B cell (primary cell): ENCODE measurements around the gene CHST3. TPM values are rescaled to one million over a fixed set of nuclear protein-coding genes. Genes with fewer than 3 reads are reported as not detected.
"Not testable (repeated sequence)": the region's sequence is repeated elsewhere in the genome, so short reads cannot be mapped to it uniquely, and the experiment has no call there.

Source experiments
- ATAC-seq: fragments of 200-7000 bp; cut with Tn5 transposase; one replicate; pipeline ENCODE4 v1.10.0; 2021; ENCODE audit warnings: low read depth, mild to moderate bottlenecking, moderate number of reproducible peaks, moderate library complexity
- CTCF ChIA-PET: fragments of 350-600 bp; sonication (Branson Sonifier 250); formaldehyde crosslinking; loops from one replicate; lab custom pipeline; 2021; ENCODE audit warnings: antibody characterized with exemption, inconsistent platforms; lab: Charles Lee
- POLR2A ChIA-PET: fragments of 350-600 bp; sonication (Branson Sonifier 250); formaldehyde crosslinking; loops from one replicate; lab custom pipeline; 2021; ENCODE audit warnings: antibody characterized with exemption; lab: Charles Lee
- DNase-seq: peaks from one replicate; pipeline ENCODE4 v3.0.0; 2013
- H2AFZ ChIP-seq: 2 replicates; pipeline ENCODE4 v1.6.1; 2012; ENCODE audit warnings: mild to moderate bottlenecking, low read depth, low read length; ENCODE audit not compliant: insufficient read depth, poor library complexity, severe bottlenecking
- H3K27ac ChIP-seq, 2 donors: 1 replicate in 1 of 2; 2 replicates in 1 of 2; pipeline ENCODE4 v1.5.1; 2012 to 2013; ENCODE audit warnings: low read length in 2 of 2, mild to moderate bottlenecking in 2 of 2, moderate library complexity in 1 of 2
- H3K27me3 ChIP-seq, 4 experiments: fragments of 200-600 bp in 1 of 4; sonication (generic) in 1 of 4; replicated peaks in 1 of 4; 1 replicate in 2 of 4; 2 replicates in 2 of 4; pipeline versions ENCODE4 v1.6.1 to v1.7.0; 2013 to 2016; ENCODE audit warnings: low read length in 3 of 4, mild to moderate bottlenecking in 2 of 4, mixed read lengths in 1 of 4, moderate library complexity in 1 of 4; ENCODE audit not compliant: insufficient read depth in 4 of 4, control insufficient read depth in 3 of 4; ENCODE audit errors: control extremely low read depth in 1 of 4
- H3K36me3 ChIP-seq, 2 experiments: replicated peaks in 1 of 2; 1 replicate in 1 of 2; 2 replicates in 1 of 2; pipeline versions ENCODE4 v1.6.1 to v1.7.1; 2013; ENCODE audit warnings: low read length in 1 of 2; ENCODE audit not compliant: insufficient read depth in 2 of 2, control insufficient read depth in 1 of 2; ENCODE audit errors: control extremely low read depth in 1 of 2, extremely low read depth in 1 of 2
- H3K4me1 ChIP-seq, 2 donors: fragments of 200-600 bp in 1 of 2; sonication (generic) in 1 of 2; 1 replicate in 1 of 2; 2 replicates in 1 of 2; pipeline versions ENCODE4 v1.5.1 to v1.6.1; 2013 to 2017; ENCODE audit warnings: low read length in 2 of 2; ENCODE audit not compliant: control insufficient read depth in 2 of 2, insufficient read depth in 2 of 2
- H3K4me2 ChIP-seq: replicated peaks from 2 replicates; pipeline ENCODE3; 2012; ENCODE audit warnings: mild to moderate bottlenecking, low read depth, low read length; ENCODE audit not compliant: poor library complexity, severe bottlenecking
- H3K4me3 ChIP-seq, 5 experiments: fragments of 200-600 bp in 1 of 5; sonication (generic) in 1 of 5; 1 replicate in 3 of 5; 2 replicates in 2 of 5; pipeline versions ENCODE4 v1.5.1 to v1.7.0; 2011 to 2016; ENCODE audit warnings: low read length in 4 of 5, mild to moderate bottlenecking in 4 of 5, low read depth in 2 of 5, control low read depth in 1 of 5, moderate library complexity in 1 of 5; ENCODE audit not compliant: insufficient read depth in 1 of 5; ENCODE audit errors: control extremely low read depth in 1 of 5, extremely low read depth in 1 of 5
- H3K79me2 ChIP-seq: fragments of 200-600 bp; sonication (generic); one replicate; pipeline ENCODE4 v1.6.0; 2016; ENCODE audit warnings: low read length; ENCODE audit not compliant: control insufficient read depth, insufficient read depth
- H3K9ac ChIP-seq: fragments of 200-600 bp; sonication (generic); 2 replicates; pipeline ENCODE4 v1.6.1; 2017; ENCODE audit warnings: mild to moderate bottlenecking, low read length, moderate library complexity
- H3K9me3 ChIP-seq, 3 donors: one replicate each; pipeline versions ENCODE4 v1.6.1 to v1.7.1; 2013; ENCODE audit warnings: low read length in 2 of 3; ENCODE audit not compliant: control insufficient read depth in 2 of 3, insufficient read depth in 1 of 3; ENCODE audit errors: control extremely low read depth in 1 of 3
- H4K20me1 ChIP-seq: 2 replicates; pipeline ENCODE4 v1.6.0; 2012; ENCODE audit warnings: mild to moderate bottlenecking, low read length; ENCODE audit not compliant: insufficient read depth, control insufficient read depth, poor library complexity, severe bottlenecking
- H3K27ac Mint-ChIP-seq: one replicate; pipeline ENCODE4 v1.8.0; 2021; ENCODE audit warnings: mixed read lengths
- H3K27me3 Mint-ChIP-seq: one replicate; pipeline ENCODE4 v1.8.0; 2021; ENCODE audit warnings: mixed read lengths
- H3K4me1 Mint-ChIP-seq: one replicate; pipeline ENCODE4 v1.8.0; 2021; ENCODE audit warnings: mixed read lengths
- H3K4me3 Mint-ChIP-seq: one replicate; pipeline ENCODE4 v1.8.0; 2021; ENCODE audit warnings: mixed read lengths
- H3K9me3 Mint-ChIP-seq: one replicate; pipeline ENCODE4 v1.8.0; 2022; ENCODE audit warnings: mixed read lengths; ENCODE audit not compliant: insufficient read depth
- CTCF ChIP-seq: fragments of 200-600 bp; IDR thresholded peaks from one replicate; pipeline ENCODE4 v1.8.0; 2022; ENCODE audit warnings: antibody characterized with exemption, mild to moderate bottlenecking
- EZH2 ChIP-seq: IDR thresholded peaks from 2 replicates; pipeline ENCODE4 v1.6.1; 2012; ENCODE audit warnings: borderline replicate concordance, low read depth, mild to moderate bottlenecking, moderate library complexity, low read length; ENCODE audit not compliant: insufficient read depth, poor library complexity, severe bottlenecking
- WGBS: methylation state at CpG from one replicate; pipeline ENCODE4 v1.1.5; 2013; ENCODE audit warnings: missing lambda C conversion rate; ENCODE audit not compliant: insufficient coverage; 5-methylcytosine and 5-hydroxymethylcytosine counted together
- intact Hi-C: fragments of 100-400 bp; cut with micrococcal nuclease; formaldehyde crosslinking; loops from one replicate; pipeline ENCODE4 v1.10.0; 2022
- polyA plus RNA-seq: library from polyadenylated mRNA; depleted of rRNA; stranded (reverse); fragments of >200 nt; gene quantifications from 2 replicates; pipeline ENCODE4 v1.2.3, GENCODE V29; 2012
- total RNA-seq, 2 donors: library from RNA; stranded (reverse); fragments of 120-200 nt in 1 of 2; gene quantifications; 1 replicate in 1 of 2; 2 replicates in 1 of 2; pipeline versions ENCODE4 v1.2.3 to v1.2.4, GENCODE V29; 2013 to 2022

Gene CHST3
- total and polyA plus RNA-seq, 2 donors (not counting 1 experiment from before 2014, with no cell fraction given), result 0.01 TPM; not detected in 1

- intact Hi-C loops, result no loop called here
- POLR2A ChIA-PET, result no interaction called here
These were observed 47.4 kb upstream of the CHST3 start for GRCh38 chr10:71916827-71917226.

GRCh38 chr10:71918992-71919391 is 45.2 kb upstream of the CHST3 start:
- intact Hi-C loops, result no loop called here
- no peak overlapping the region for H3K4me2 ChIP-seq
- peaks cover 2 to 15% (median 13%) of the 10 kb centered on the region in 3 donors for H3K9me3 ChIP-seq
- POLR2A ChIA-PET, result no interaction called here
- 89% methylated on average over 2 of the region's 7 CpGs for WGBS
- no peak overlapping the region for H3K27ac ChIP-seq
- H3K9me3 Mint-ChIP-seq, result peaks cover 6% of the 10 kb centered on the region
- peaks cover 18% of the 10 kb centered on the region for H3K27me3 Mint-ChIP-seq
- CTCF ChIA-PET, result interaction anchor here (0.7 kb wide), 1 partner anchor 775 kb away, joined by 3 read pairs; no protein-coding TSS in a partner anchor
- H3K36me3 ChIP-seq, result no peaks in the 10 kb centered on the region
- no peak overlapping the region for H3K4me3 Mint-ChIP-seq
- ATAC-seq (no peak), DNase-seq (no peak)
- no peak overlapping the region for H3K27ac Mint-ChIP-seq
- no peak overlapping the region for H3K9ac ChIP-seq
- H2AFZ ChIP-seq, result no peak overlapping the region
- H3K4me1 ChIP-seq, result no peaks in the 10 kb centered on the region
- H3K4me3 ChIP-seq, result no peak overlapping the region
- H4K20me1 ChIP-seq, result no peaks in the 10 kb centered on the region
- no peaks in the 10 kb centered on the region for H3K79me2 ChIP-seq
- H3K27me3 ChIP-seq, result peaks cover 0 to 3% (median 0%) of the 10 kb centered on the region in 4 experiments
- no peak for TF ChIP-seq CTCF
- no peak for TF ChIP-seq EZH2
- H3K4me1 Mint-ChIP-seq, result no peaks in the 10 kb centered on the region

More at GRCh38 chr10:71916827-71917226, 47.4 kb upstream of the CHST3 start:
- Histone ChIP-seq H3K4me1 (no peaks in the 10 kb centered on the region), H3K9me3 (peaks cover 2 to 15% (median 13%) of the 10 kb centered on the region in 3 donors), H3K36me3 (no peaks in the 10 kb centered on the region), H3K79me2 (no peaks in the 10 kb centered on the region), H2AFZ (no peak overlapping the region), H3K4me2 (no peak overlapping the region), H3K9ac (no peak overlapping the region), H3K4me3 (no peak overlapping the region), H3K27me3 (peaks cover 0 to 3% (median 0%) of the 10 kb centered on the region in 4 experiments), H4K20me1 (no peaks in the 10 kb centered on the region), H3K27ac (no peak overlapping the region)
- DNase-seq (no peak), ATAC-seq (no peak)
- TF ChIP-seq CTCF (no peak), EZH2 (no peak)
- Mint-ChIP-seq H3K4me3 (no peak overlapping the region), H3K9me3 (peaks cover 7% of the 10 kb centered on the region), H3K27me3 (peaks cover 9% of the 10 kb centered on the region), H3K27ac (no peak overlapping the region), H3K4me1 (no peaks in the 10 kb centered on the region)
- CTCF ChIA-PET, result interaction anchor here (0.8 kb wide), 1 partner anchor 21 kb away, joined by 3 read pairs; no protein-coding TSS in a partner anchor

- 100% methylated on average over 3 of the region's 7 CpGs for WGBS
- H3K4me2 ChIP-seq, DNase-seq, H3K27me3 ChIP-seq, H2AFZ ChIP-seq, H3K4me1 ChIP-seq, H3K4me3 ChIP-seq, H3K9me3 Mint-ChIP-seq, H3K4me1 Mint-ChIP-seq, CTCF ChIA-PET, H3K4me3 Mint-ChIP-seq, H3K27ac ChIP-seq, H4K20me1 ChIP-seq, H3K79me2 ChIP-seq, ATAC-seq, intact Hi-C loops, H3K9ac ChIP-seq, H3K36me3 ChIP-seq, H3K27ac Mint-ChIP-seq: not testable (repeated sequence)
- POLR2A ChIA-PET, result interaction anchor here (0.6 kb wide), 1 partner anchor 1541 kb away, joined by 3 read pairs; no protein-coding TSS in a partner anchor
- H3K27me3 Mint-ChIP-seq, result peaks cover 26% of the 10 kb centered on the region
- H3K9me3 ChIP-seq, result peaks cover 2 to 13% (median 13%) of the 10 kb centered on the region in 3 donors
These were observed 44.1 kb upstream of the CHST3 start for GRCh38 chr10:71919956-71920539.
